GM21390 (cell line): ENCODE measurements around the gene DLGAP3.
"Not testable (repeated sequence)": the region's sequence is repeated elsewhere in the genome, so short reads cannot be mapped to it uniquely, and the experiment has no call there.

Source experiments
- ATAC-seq: cut with Tn5 transposase; IDR thresholded peaks from one replicate; pipeline ENCODE4 v1.9.1; 2021; ENCODE audit not compliant: unreplicated experiment

DLGAP3 gene

GRCh38 chr1:34929497-34929852 lies at the start of gene DLGAP3:
Gene DLGAP3, minus strand, starts transcription at chr1:34929650. Its CDS starts 24,267 bp downstream, at chr1:34905383.
- ATAC-seq, result no peak

GRCh38 chr1:34978921-34979320 lies 49.5 kb upstream of the DLGAP3 start:
- ATAC-seq, result no peak

GRCh38 chr1:34977858-34978257 lies 48.4 kb upstream of the DLGAP3 start:
- ATAC-seq, result no peak

- ATAC-seq, result no peak
These were observed 47.7 kb upstream of the DLGAP3 start for GRCh38 chr1:34977210-34977471.

- no peak for ATAC-seq
These were observed 47.1 kb upstream of the DLGAP3 start for GRCh38 chr1:34976384-34977209.

GRCh38 chr1:34975771-34976170 lies 46.3 kb upstream of the DLGAP3 start:
- ATAC-seq, result no peak

- ATAC-seq, result no peak
These were observed 45.9 kb upstream of the DLGAP3 start for GRCh38 chr1:34975338-34975737.

GRCh38 chr1:34974626-34975025 lies 45.2 kb upstream of the DLGAP3 start:
- no peak for ATAC-seq

- ATAC-seq, result no peak
These were observed 43.9 kb upstream of the DLGAP3 start for GRCh38 chr1:34973326-34973725.

- no peak for ATAC-seq
These were observed 41.4 kb upstream of the DLGAP3 start for GRCh38 chr1:34970829-34971228.

- no peak for ATAC-seq
These were observed 40.8 kb upstream of the DLGAP3 start for GRCh38 chr1:34970220-34970735.

- not testable (repeated sequence) for ATAC-seq
These were observed 38.8 kb upstream of the DLGAP3 start for GRCh38 chr1:34968297-34968696.

GRCh38 chr1:34967672-34968071 lies 38.2 kb upstream of the DLGAP3 start:
- not testable (repeated sequence) for ATAC-seq

GRCh38 chr1:34965597-34965996 lies 36.1 kb upstream of the DLGAP3 start:
- no peak for ATAC-seq

- no peak for ATAC-seq
These were observed 21.0 kb upstream of the DLGAP3 start for GRCh38 chr1:34950428-34950827.

- ATAC-seq, result not testable (repeated sequence)
These were observed 19.3 kb upstream of the DLGAP3 start for GRCh38 chr1:34948739-34949138.

- not testable (repeated sequence) for ATAC-seq
These were observed 18.3 kb upstream of the DLGAP3 start for GRCh38 chr1:34947641-34948314.

- no peak for ATAC-seq
These were observed 16.8 kb upstream of the DLGAP3 start for GRCh38 chr1:34946211-34946610.

- ATAC-seq, result not testable (repeated sequence)
These were observed 12.3 kb upstream of the DLGAP3 start for GRCh38 chr1:34941798-34942197.

GRCh38 chr1:34930702-34931071 lies 1.2 kb upstream of the DLGAP3 start:
- ATAC-seq, result no peak

GRCh38 chr1:34929853-34930701 lies 627 bp upstream of the DLGAP3 start:
- no peak for ATAC-seq
